ENCODE data around the gene KCNAB1.

The KCNAB1 gene

DNA sequence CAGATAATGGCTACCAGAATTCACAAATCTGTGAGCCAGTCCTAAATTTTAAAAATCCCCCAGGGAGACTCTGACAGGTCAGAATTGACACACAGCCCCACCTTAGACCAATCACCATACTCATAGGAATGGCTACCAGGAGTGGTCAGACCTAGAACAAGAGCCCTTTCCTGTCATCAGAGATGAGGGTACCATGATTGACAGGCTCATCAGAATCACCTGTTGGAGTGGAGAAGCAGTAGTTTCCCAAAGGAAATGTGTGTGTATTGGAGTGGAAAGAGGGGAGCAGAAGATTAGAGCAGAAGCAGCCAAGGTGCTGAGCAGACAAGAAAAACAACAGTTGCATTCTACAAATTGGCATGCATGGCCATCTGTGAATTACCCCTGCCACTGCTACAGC, 461.6 kb downstream of the KCNAB1 start:
- in situ Hi-C loops (cut with HindIII; ENCODE audit: low sequenced_read_pairs), result no loop called here

GRCh38 chr3:156582532-156583183, 462.3 kb downstream of the KCNAB1 start:
- in situ Hi-C loops (cut with HindIII; ENCODE audit: low sequenced_read_pairs), result no loop called here
- no peak overlapping the region for H3K4me3 ChIP-seq (ENCODE audit: low read depth, low read length)
- TF ChIP-seq, protein P1, sequence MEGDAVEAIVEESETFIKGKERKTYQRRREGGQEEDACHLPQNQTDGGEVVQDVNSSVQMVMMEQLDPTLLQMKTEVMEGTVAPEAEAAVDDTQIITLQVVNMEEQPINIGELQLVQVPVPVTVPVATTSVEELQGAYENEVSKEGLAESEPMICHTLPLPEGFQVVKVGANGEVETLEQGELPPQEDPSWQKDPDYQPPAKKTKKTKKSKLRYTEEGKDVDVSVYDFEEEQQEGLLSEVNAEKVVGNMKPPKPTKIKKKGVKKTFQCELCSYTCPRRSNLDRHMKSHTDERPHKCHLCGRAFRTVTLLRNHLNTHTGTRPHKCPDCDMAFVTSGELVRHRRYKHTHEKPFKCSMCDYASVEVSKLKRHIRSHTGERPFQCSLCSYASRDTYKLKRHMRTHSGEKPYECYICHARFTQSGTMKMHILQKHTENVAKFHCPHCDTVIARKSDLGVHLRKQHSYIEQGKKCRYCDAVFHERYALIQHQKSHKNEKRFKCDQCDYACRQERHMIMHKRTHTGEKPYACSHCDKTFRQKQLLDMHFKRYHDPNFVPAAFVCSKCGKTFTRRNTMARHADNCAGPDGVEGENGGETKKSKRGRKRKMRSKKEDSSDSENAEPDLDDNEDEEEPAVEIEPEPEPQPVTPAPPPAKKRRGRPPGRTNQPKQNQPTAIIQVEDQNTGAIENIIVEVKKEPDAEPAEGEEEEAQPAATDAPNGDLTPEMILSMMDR (IDR thresholded peaks at IDR 0.05; ENCODE audit: low read depth, low read length), result no peak
- DNase-seq (ENCODE audit: low read depth, low spot score), result no peak

More for the DNA sequence above, 461.6 kb downstream of the KCNAB1 start:
- no peak for DNase-seq (ENCODE audit: low read depth, low spot score)
- no peak overlapping the region for H3K4me3 ChIP-seq (ENCODE audit: low read depth, low read length)
- TF ChIP-seq, protein P1 (IDR thresholded peaks at IDR 0.05; ENCODE audit: low read depth, low read length), result no peak

DNA sequence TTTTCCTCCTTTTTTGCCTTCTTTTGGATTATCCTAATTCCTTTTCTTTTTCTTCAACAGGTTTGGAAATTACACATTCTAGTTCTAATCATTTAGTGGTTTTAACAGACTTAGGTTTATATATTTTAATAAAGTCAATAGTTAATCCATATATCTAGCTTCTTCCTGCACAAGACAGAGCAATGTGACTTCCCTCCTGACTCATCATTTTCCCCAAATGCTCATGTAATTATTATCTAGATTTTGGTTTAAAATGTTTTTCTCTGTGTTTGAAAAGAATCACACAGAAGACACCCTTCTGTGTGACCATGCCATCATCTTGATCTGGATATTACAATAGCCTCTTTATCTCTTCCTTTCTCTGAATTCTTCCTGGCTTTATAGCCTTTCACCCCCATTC, 463.1 kb downstream of the KCNAB1 start:
- DNase-seq (ENCODE audit: low read depth, low spot score), result no peak
- no peak overlapping the region for H3K4me3 ChIP-seq (ENCODE audit: low read depth, low read length)
- TF ChIP-seq, protein P1 (IDR thresholded peaks at IDR 0.05; ENCODE audit: low read depth, low read length), result no peak
- in situ Hi-C loops (cut with HindIII; ENCODE audit: low sequenced_read_pairs), result no loop called here

- TF ChIP-seq, protein P1 (IDR thresholded peaks at IDR 0.05; ENCODE audit: low read depth, low read length), result no peak
- DNase-seq (ENCODE audit: low read depth, low spot score), result no peak
- in situ Hi-C loops (cut with HindIII; ENCODE audit: low sequenced_read_pairs), result no loop called here
- H3K4me3 ChIP-seq (ENCODE audit: low read depth, low read length), result no peak overlapping the region
Measured at GRCh38 chr3:156586905-156587759, 466.8 kb downstream of the KCNAB1 start.

DNA sequence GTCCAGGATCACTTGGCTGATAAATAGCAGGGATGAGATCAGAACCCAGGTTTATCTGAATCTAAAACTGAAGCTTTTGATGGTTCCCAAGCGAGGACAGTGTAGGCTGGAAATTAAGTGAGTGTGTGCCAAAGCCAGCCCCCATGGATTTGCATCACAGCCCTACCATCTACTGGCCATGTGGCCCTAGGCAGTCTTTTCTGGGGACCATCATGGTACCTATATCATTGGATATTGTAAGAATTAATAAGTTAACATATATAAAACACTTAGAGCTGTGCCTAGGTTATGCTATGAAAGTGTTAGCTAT, 467.3 kb downstream of the KCNAB1 start:
- DNase-seq (ENCODE audit: low read depth, low spot score), result no peak
- H3K4me3 ChIP-seq (ENCODE audit: low read depth, low read length), result no peak overlapping the region
- in situ Hi-C loops (cut with HindIII; ENCODE audit: low sequenced_read_pairs), result no loop called here
- TF ChIP-seq, protein P1 (IDR thresholded peaks at IDR 0.05; ENCODE audit: low read depth, low read length), result no peak
